Activated naive CD4-positive, alpha-beta T cell (primary cell): Measurements from ENCODE around the gene DNAJA4.

ENCODE experiments used
- DNase-seq, 4 experiments: peaks; one replicate each; lab custom pipeline; 2025; lab: John Stamatoyannopoulos, UW

DNAJA4 gene

GRCh38 chr15:78264304-78265136 is at the start of gene DNAJA4:
DNAJA4 (plus strand) TSS chr15:78264562; CDS start chr15:78264764, 202 bp downstream.
- DNase-seq: peak; percentile 26 to 67 (median 43)

GRCh38 chr15:78216276-78217104 is 47.9 kb upstream of the DNAJA4 start:
- no peak for DNase-seq

DNA sequence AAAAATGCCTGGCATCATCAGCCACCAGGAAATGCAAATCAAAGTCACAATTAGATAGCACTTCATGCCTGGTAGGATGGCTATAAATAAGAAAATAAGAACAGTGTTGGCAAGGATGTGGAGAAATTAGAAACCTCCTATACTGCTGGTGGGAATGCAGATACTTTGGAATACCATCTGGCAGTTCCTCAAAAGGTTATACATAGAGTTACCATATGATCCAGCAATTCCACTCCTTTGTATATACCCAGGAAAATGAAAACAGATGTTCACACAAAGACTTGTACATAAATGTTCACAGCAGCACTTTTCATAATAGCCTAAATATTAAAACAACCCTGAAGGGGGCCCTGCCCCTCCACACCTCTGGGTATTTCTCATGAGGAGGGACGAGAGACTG is 43.6 kb upstream of the DNAJA4 start:
- DNase-seq: no peak

DNA sequence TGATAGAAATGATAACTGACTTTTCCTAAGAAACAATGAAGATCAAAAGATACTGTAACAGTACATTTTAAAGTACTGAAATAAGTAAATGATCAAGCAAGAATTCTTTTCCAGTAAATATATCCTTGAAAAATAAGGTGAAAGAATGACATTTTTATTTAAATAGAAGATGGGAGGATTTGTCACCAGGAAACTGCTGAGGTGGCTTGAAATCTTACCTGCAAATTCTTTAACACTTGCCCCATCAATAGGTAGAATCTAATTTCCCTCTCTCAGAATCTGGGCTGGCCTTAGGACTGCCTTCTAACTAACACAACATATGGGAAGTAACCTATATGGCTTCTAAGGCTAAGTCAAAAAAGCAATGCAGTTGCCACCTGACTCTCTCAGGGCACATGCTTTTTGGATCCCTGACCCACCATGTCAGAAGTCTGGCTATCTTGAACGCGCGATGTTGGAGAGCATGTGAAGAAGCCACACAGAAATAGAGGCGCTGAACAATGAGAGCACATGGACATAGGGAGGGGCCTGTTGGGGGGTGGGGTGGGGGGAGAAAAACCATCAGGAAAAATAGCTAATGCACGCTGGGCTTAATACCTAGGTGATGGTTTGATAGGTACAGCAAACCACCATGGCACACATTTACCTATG is 41.5 kb upstream of the DNAJA4 start:
- DNase-seq: no peak

- no peak for DNase-seq
Observed at GRCh38 chr15:78223396-78224022, 40.9 kb upstream of the DNAJA4 start.

- no peak for DNase-seq
Observed at GRCh38 chr15:78224023-78224411, 40.3 kb upstream of the DNAJA4 start.

DNA sequence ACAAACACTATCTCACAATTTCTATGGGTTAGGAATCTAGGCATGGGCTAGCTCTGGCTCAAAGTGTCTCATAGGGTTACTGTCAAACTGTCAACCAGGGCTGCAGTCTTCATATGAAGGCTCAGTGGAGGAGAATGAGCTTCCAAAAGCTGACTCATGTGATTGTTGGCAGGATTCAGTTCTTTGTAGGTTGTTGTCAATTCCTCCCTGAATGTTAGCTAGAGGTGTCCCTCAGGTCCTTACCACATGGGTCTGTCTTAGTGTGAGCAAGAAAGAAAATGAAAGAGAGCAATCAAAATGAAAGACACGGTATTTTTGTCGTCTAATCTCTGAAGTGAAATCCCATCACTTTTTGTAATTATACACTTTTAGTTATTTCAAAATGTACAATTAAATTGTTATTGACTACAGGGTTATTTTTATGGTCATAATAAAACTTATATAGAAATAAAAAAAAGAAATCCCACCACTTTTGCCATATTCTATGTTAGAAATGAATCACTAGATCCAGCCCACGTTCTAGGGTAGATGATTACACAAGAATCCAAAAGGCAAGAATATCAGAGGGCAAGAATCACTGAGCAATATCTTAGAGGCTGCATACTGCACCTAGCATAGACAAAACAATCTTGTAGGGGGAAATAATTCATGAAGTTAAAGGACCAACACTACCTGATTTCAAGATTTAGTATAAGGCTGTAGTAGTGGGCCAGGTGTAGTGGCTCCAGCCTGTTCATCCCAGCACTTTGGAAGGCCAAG is 38.4 kb upstream of the DNAJA4 start:
- no peak for DNase-seq

GRCh38 chr15:78228356-78228996 is 35.9 kb upstream of the DNAJA4 start:
- DNase-seq: no peak

DNA sequence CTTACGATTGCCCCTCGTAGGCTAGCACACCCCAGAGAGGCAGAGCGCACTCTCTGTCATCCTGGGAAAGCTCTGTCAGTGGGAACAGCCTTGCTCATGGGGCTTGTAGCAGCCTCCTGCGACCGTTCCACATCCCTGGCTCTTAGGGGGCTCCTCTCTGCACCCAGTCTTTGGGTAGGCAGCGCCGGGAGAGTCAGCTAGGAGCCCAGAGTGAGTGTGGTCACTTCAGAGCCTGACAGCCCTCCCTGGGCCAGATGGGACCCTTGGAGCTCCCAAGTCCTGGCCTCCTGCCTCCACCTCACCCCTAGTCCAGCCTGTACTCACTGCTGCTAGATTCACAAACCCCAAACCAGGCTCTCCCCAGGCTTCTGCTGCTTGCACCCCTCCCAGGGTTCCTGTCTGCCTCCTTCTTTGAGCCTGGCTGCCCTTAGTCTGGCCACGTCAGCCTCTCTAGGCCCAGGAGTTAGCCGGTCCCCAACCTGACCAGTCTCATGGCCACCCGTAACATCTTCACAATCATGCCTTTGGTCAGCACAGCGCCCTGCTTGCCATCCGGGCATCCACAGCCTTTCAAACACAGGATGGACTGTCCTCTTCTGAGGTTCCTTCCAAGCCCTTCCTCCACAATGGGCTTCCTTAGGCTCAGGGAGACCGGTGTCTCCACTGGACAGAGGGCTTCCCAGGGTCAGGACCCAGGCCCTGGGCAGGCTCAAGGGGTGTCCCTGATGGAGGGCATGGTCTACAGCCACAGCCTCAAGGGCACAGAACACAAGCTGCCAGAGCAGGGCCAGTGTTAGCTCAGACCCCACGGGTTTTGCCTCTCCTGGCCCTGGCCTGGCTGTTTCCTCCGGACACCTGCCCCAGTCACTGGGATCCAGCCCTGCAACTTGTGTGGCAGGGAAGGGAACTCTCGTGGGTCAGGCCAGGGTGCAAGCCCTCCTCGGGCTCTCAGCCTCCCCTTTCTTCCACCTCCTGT is 34.6 kb upstream of the DNAJA4 start:
- DNase-seq: no peak

- DNase-seq: no peak
Observed at GRCh38 chr15:78232951-78233350, 31.4 kb upstream of the DNAJA4 start.

DNA sequence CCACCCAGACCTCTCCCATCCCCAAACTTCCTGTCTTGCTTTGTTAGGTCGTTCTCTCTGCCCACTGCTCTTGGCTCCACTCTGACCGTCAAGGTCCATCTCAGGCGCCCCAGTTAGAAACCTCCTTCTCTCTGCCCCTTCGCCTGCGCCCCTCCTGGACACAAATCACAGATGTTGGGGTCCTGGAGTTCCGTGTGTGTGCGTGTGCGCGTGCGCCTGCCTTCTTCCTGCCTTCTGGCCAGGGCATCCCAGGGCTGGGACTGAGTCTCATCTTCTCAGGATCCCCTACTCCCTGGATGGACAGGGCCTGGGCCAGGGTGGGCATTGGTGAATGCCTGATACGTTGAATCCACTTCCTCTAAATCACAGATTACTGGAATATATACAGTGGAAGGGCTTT is 30.9 kb upstream of the DNAJA4 start:
- DNase-seq: no peak

- no peak for DNase-seq
Observed at GRCh38 chr15:78234515-78235040, 29.8 kb upstream of the DNAJA4 start, which contains the start of gene ACSBG1. ACSBG1 (minus strand) TSS chr15:78234565; CDS start chr15:78234501, 64 bp downstream.

- no peak for DNase-seq
Observed at GRCh38 chr15:78236491-78236890, 27.9 kb upstream of the DNAJA4 start.

DNA sequence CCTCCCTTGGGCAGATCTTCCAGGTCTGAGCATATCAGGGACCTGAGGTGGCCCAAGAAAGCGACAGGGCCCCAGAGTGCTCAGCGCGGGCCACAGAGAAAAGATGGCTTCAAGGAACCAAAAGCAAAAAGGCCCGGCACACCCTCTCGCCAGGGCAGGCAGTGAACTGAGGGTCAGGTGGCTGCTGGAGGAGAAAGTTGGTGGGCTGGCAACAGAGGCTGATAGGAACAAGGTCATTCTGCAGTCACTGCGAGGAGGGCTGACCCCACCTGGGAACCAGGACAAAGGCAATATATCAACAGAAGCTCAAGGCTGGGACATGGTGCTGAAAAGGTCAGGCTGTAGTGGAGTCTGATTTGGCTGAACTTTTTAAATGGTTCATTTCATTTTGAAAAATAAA is 27.2 kb upstream of the DNAJA4 start:
- DNase-seq: no peak

DNA sequence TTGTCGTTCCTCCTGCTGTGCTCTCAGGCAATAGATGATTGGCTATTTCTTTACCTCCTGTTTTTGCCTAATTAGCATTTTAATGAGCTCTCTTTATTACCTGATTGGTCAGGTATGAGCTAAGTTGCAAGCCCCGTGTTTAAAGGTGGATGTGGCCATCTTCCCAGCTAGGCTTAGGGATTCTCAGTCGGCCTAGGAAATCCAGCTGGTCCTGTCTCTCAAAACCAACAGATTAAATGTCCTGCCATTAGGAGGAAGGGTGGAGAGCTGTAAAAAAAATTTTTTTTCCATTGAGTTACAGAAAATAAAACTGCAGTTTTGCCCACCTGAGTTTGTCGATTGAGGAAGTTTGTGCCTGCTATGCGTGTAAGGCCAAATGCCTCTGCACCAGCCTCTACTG is 24.6 kb upstream of the DNAJA4 start:
- no peak for DNase-seq

DNA sequence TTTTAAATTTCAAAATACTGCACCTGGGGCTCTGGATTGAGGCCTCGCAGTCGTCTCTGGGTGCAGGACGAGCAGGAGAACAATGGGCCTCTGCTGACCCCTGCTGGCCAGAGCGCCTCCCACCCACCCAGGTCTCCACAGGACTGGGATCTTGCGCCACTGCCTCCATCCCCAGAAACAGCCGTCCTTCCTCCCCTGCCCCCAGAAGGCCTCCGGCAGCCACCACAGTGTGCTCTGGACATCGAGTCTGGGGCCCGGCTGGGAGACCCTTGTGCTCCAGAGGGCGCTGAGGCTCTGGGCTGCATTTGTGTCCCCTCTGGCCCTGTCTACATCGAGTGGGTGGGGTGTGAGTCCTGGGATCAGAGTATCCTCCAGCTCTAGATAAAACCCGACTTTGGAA is 23.3 kb upstream of the DNAJA4 start:
- DNase-seq: peak; percentile 41 to 79 (median 70)

- no peak for DNase-seq
Observed at GRCh38 chr15:78242128-78242527, 22.2 kb upstream of the DNAJA4 start.

DNA sequence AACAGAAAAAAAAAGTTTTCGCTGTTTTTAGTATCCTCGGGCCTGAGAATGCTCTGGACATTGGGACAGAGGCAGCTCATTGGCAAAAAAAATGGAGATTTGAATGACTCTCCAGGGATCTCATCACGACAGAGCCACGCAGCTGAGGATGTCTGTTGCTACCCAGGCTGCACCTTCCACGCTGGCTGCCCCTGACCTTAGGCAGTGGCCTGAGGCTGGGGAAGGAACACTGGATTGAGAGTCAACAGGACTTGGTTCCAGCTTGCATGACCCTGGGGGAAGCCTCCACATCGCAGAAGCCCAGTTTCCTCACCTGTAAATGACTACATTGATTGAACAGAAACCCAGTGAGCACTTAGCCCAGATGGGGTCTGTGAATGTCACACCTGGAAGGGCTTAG is 21.3 kb upstream of the DNAJA4 start:
- DNase-seq: no peak

- no peak for DNase-seq
Observed at GRCh38 chr15:78243491-78243941, 20.8 kb upstream of the DNAJA4 start.
